HepG2 (cell line): ENCODE results near the gene PEBP1. TPM values are rescaled to one million over a fixed set of nuclear protein-coding genes. Genes with fewer than 3 reads are reported as not detected.
A peak's percentile ranks its signal among the peaks of the same experiment; 100 is the strongest.

Experiments used
- ASH2L ChIP-seq: fragments of 300-600, 200-600 bp; sonication (generic); IDR thresholded peaks from 2 replicates; pipeline ENCODE4 v1.7.0; 2017; ENCODE audit warnings: low read depth, mild to moderate bottlenecking, moderate library complexity, mixed read lengths, low read length; ENCODE audit not compliant: insufficient read length
- CCAR2 ChIP-seq: fragments of 200-400 bp; formaldehyde crosslinking; optimal IDR thresholded peaks from 2 replicates; pipeline ENCODE3; 2018; ENCODE audit warnings: low read depth, mild to moderate bottlenecking, low read length, moderate library complexity
- DMAP1 ChIP-seq: IDR thresholded peaks from 2 replicates; pipeline ENCODE4 v1.6.1; 2016
- FOXC1 ChIP-seq: sonication (generic); formaldehyde crosslinking; IDR thresholded peaks from 2 replicates; pipeline ENCODE4 v1.8.0; 2022; ENCODE audit warnings: mild to moderate bottlenecking, missing genetic modification reagents, borderline replicate concordance
- FOXO4 ChIP-seq: sonication (generic); formaldehyde crosslinking; conservative IDR thresholded peaks from 2 replicates; pipeline ENCODE4 v1.8.1; 2023; ENCODE audit warnings: missing genetic modification reagents
- IKZF5 ChIP-seq: IDR thresholded peaks from 2 replicates; pipeline ENCODE4 v1.6.1; 2018; ENCODE audit warnings: missing genetic modification reagents, mild to moderate bottlenecking, missing compliant biosample characterization
- KAT8 ChIP-seq: IDR thresholded peaks from 2 replicates; pipeline ENCODE4 v1.6.1; 2016; ENCODE audit warnings: missing genetic modification reagents, missing compliant biosample characterization
- MAFF ChIP-seq: IDR thresholded peaks from 2 replicates; pipeline ENCODE4 v1.6.1; 2011; ENCODE audit warnings: low read depth, low read length, improper control_type of control experiment
- NFIC ChIP-seq: IDR thresholded peaks from 2 replicates; pipeline ENCODE4 v1.6.1; 2012; ENCODE audit warnings: mild to moderate bottlenecking, low read length, inconsistent platforms
- NR2C2 ChIP-seq: sonication (generic); formaldehyde crosslinking; IDR thresholded peaks from 2 replicates; pipeline ENCODE4 v1.4.0; 2020; ENCODE audit warnings: missing genetic modification reagents, mild to moderate bottlenecking, moderate library complexity, borderline replicate concordance
- PATZ1 ChIP-seq: sonication (generic); formaldehyde crosslinking; IDR thresholded peaks from 2 replicates; pipeline ENCODE4 v1.4.0; 2020; ENCODE audit warnings: missing genetic modification reagents
- SETDB1 ChIP-seq: sonication (generic); formaldehyde crosslinking; IDR thresholded peaks from 2 replicates; pipeline ENCODE4 v1.5.1; 2020; ENCODE audit warnings: missing genetic modification reagents, mild to moderate bottlenecking, borderline replicate concordance
- SIN3A ChIP-seq: IDR thresholded peaks from 2 replicates; pipeline ENCODE4 v1.6.1; 2011; ENCODE audit warnings: low read depth, mild to moderate bottlenecking, control low read depth, low read length, borderline replicate concordance
- SP5 ChIP-seq: IDR thresholded peaks from 2 replicates; pipeline ENCODE4 v1.6.1; 2016; ENCODE audit warnings: low read depth, borderline replicate concordance
- ZBTB39 ChIP-seq: sonication (generic); formaldehyde crosslinking; IDR thresholded peaks from 2 replicates; pipeline ENCODE4 v1.5.0; 2020; ENCODE audit warnings: missing genetic modification reagents
- ZFP91 ChIP-seq: sonication (generic); formaldehyde crosslinking; IDR thresholded peaks from 2 replicates; pipeline ENCODE4 v1.9.0; 2022; ENCODE audit warnings: missing genetic modification reagents, mild to moderate bottlenecking, borderline replicate concordance
- ZNF230 ChIP-seq: sonication (generic); formaldehyde crosslinking; IDR thresholded peaks from 2 replicates; pipeline ENCODE4 v1.4.0; 2020; ENCODE audit warnings: mild to moderate bottlenecking, missing genetic modification reagents
- ZNF337 ChIP-seq: sonication (generic); formaldehyde crosslinking; IDR thresholded peaks from 2 replicates; pipeline ENCODE4 v1.5.1; 2020; ENCODE audit warnings: missing genetic modification reagents, low read depth, mild to moderate bottlenecking, borderline replicate concordance
- ZNF44 ChIP-seq: sonication (generic); formaldehyde crosslinking; IDR thresholded peaks from 2 replicates; pipeline ENCODE4 v1.5.1; 2020; ENCODE audit warnings: mild to moderate bottlenecking, missing genetic modification reagents
- ZNF570 ChIP-seq: sonication (generic); formaldehyde crosslinking; IDR thresholded peaks from 2 replicates; pipeline ENCODE4 v1.4.0; 2020; ENCODE audit warnings: mild to moderate bottlenecking, missing genetic modification reagents, borderline replicate concordance
- polyA plus RNA-seq, 8 experiments: library from polyadenylated mRNA; depleted of rRNA in 3 of 8; stranded (reverse) in 7 of 8; unstranded in 1 of 8; fragments of >200 nt; fragmentation: Illumina TruSeq in 4 of 8; extraction: Trizol in 4 of 8; gene quantifications; 2 replicates each; pipeline versions ENCODE4 v1.2.1 to v1.2.3, GENCODE V29; 2011 to 2016; ENCODE audit warnings: low read depth in 4 of 8, missing spikeins in 1 of 8, mixed read lengths in 1 of 8; ENCODE audit not compliant: insufficient read depth in 1 of 8
- total RNA-seq, 5 experiments: library from RNA; depleted of rRNA; stranded (reverse); fragments of >200 nt; fragmentation: Illumina TruSeq; extraction: Trizol; gene quantifications; 2 replicates each; pipeline ENCODE4 v1.2.3, GENCODE V29; 2016; ENCODE audit warnings: low read depth in 1 of 5

PEBP1 gene
- total and polyA plus RNA-seq, 2 of the 13 experiments (the other 11 are each of a cell fraction or from before 2014, with no cell fraction given): 538 to 1,505 TPM

GRCh38 chr12:118135788-118136558 lies at the start of gene PEBP1 (continued):
- peak; percentile 61 for TF ChIP-seq IKZF5 (CRISPR knock-in tag)
- peak; percentile 63 for TF ChIP-seq KAT8 (CRISPR knock-in tag)
- TF ChIP-seq NR2C2 (CRISPR knock-in tag): peak; percentile 49; the same call in 1 of the 2 replicates
- peak; percentile 62; the same call in 1 of the 2 replicates for TF ChIP-seq ZBTB39 (CRISPR knock-in tag)
- TF ChIP-seq ZNF230 (CRISPR knock-in tag): peak; percentile 85
- TF ChIP-seq ZFP91 (CRISPR knock-in tag): peak; percentile 82; the same call in 1 of the 2 replicates
- TF ChIP-seq SIN3A: peak; percentile 77; the same call in 1 of the 2 replicates
- TF ChIP-seq MAFF: no peak
- TF ChIP-seq ZNF44 (CRISPR knock-in tag): no peak
- TF ChIP-seq ZNF570 (CRISPR knock-in tag): peak; percentile 94; the same call in 1 of the 2 replicates
- peak; percentile 74 for TF ChIP-seq SP5 (CRISPR knock-in tag)
- TF ChIP-seq ASH2L: peak; percentile 67
- peak; percentile 56; the same call in 1 of the 2 replicates for TF ChIP-seq DMAP1
- no peak for TF ChIP-seq FOXO4
- TF ChIP-seq FOXC1: peak; percentile 96
- no peak for TF ChIP-seq SETDB1
- TF ChIP-seq CCAR2: no peak
- TF ChIP-seq ZNF337 (CRISPR knock-in tag): peak; percentile 76; the same call in 1 of the 2 replicates
- 0 out of 2 replicates have a peak, but pooled peaks have one; percentile 29 for TF ChIP-seq PATZ1 (CRISPR knock-in tag)
- TF ChIP-seq NFIC: no peak
